CD4-positive, alpha-beta T cell treated with Interleukin-17A for 4 hours (primary cell): ENCODE data around the gene ZMYND19.
A peak's percentile ranks its signal among the peaks of the same experiment; 100 is the strongest.
"Not testable (repeated sequence)": the region's sequence is repeated elsewhere in the genome, so short reads cannot be mapped to it uniquely, and the experiment has no call there.

ENCODE experiments used
- DNase-seq: peaks from one replicate; pipeline ENCODE4 v3.0.0-alpha.2; 2020; ENCODE audit warnings: mixed read lengths

Gene ZMYND19

DNA sequence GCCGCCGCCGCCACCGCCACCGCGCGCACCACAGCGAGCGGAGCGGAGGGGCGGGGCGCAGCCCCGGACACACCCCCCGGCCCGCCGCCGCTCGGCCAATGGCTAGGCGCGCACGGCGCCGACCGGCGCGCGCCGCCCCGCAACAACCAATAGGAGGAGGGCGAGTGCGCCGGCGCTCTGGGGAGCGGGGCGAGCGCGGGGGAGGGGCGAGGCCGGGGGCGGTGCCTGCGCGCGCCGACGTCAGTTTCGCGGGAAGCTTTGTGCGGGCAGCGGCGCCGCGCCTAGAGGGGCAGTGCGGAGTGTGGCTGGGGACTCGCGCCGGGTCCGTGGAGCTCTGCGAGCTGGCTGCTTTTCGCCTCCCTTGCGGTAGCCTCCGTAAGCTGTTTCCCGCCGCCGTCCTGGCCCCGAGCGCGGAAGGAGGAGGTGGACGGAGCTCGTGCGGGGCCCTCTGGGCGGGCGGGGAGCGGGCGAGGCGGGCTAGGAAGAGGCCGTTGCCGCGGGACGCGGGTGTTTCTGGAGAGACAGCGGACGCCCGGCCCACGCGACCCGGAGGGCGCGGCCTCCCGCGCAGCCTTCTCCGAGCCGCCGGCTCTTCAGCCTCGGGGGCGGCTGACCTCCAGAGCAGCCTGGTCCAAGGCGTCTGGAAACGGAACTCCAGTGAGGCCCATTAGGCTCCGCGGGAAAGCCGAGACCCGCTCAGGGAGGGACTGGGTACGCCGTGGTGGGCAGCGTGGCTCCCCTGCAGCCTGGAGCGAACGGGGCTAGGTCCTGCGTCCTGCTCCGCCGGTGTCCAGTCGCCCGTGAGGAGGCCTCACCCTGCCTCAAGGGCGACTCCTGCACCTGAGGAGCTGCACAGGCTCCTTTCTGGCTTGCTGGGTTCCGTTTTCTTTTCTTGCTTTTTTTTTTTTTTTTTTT is at the start of gene ZMYND19:
TSS of gene ZMYND19 (minus strand) at position 44 of the 915 bp plus-strand sequence. CDS start 249 bp downstream, outside the sequence.
- DNase-seq: peak; percentile 93

- DNase-seq: no peak
These were observed 49.2 kb upstream of the ZMYND19 start for GRCh38 chr9:137639303-137640051.

- no peak for DNase-seq
These were observed 48.4 kb upstream of the ZMYND19 start for GRCh38 chr9:137638680-137639079.

GRCh38 chr9:137634016-137634415 is 43.7 kb upstream of the ZMYND19 start:
- no peak for DNase-seq

GRCh38 chr9:137632230-137633161 is 42.2 kb upstream of the ZMYND19 start:
- no peak for DNase-seq

DNA sequence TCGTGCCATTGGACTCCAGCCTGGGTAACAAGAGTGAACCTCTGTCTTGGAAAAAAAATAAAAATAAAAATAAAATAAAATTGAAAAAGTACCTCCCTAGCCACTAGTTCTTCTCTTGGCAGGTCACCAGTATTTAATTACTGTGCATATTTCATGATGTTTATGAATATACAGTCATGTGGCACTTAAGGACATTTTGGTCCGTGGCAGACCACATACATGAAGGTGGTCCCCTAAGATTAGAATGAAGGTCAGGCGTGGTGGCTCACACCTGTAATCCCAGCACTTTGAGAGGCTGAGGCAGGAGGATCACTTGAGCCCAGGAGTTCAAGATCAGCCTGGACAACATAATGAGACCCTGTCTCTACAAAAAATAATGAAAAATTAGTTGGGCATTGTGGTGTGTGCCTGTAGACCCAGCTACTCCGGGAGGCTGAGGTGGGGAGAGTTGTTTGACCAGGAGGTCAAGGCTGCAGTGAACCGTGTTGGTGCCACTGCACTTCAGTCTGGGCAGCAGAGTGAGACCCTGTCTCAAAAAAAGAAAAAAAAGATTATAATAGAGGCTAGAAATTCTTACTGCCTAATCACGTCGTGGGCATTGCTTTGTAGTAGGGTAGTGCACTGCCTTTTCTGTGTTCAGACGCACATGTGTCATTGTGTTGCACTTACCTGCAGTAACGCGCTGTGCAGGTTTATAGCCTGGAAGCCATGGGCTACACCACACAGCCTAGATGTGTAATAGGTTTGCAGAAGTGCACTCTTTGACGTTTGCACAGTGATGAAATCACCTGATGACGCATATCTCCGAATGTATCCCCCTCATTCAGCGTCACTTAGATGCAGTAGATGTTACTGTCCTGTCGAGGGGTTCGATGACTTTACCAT is 41.3 kb upstream of the ZMYND19 start:
- DNase-seq: no peak

DNA sequence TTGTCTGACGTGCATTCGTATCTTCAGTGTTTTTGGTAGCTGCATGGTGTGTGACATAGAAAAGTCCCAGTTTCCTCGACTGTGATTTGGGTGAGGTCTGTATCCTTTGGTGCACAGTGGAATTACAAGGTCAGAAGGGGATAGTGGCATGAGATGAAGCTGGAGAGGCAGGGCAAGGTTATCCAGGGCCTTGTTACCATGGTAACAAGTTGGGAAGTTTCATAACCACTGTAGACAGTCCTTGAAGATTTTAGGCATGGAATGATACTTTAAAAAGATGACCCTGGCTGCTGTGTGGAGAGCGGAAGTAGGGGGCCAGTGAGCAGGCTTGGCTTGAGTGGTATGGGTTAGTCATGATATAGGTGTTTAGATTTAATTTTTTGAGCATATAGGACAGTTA is 40.4 kb upstream of the ZMYND19 start:
- no peak for DNase-seq

- no peak for DNase-seq
These were observed 39.8 kb upstream of the ZMYND19 start for GRCh38 chr9:137630126-137630525.

DNA sequence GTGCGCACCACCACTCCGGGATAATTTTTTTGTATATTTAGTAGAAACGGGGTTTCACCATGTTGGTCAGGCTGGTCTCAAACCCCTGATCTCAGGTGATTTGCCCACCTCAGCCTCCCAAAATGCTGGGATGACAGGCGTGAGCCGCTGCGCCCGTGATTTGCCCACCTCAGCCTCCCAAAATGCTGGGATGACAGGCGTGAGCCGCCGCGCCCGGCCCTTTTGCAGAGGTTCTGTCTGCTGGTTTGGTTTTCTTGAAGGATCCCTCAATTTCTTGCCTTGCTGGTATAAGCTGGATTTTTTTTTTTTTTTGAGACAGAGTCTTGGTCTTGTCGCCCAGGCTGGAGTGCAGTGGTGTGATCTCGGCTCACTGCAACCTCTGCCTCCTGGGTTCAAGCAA is 37.1 kb upstream of the ZMYND19 start:
- not testable (repeated sequence) for DNase-seq

DNA sequence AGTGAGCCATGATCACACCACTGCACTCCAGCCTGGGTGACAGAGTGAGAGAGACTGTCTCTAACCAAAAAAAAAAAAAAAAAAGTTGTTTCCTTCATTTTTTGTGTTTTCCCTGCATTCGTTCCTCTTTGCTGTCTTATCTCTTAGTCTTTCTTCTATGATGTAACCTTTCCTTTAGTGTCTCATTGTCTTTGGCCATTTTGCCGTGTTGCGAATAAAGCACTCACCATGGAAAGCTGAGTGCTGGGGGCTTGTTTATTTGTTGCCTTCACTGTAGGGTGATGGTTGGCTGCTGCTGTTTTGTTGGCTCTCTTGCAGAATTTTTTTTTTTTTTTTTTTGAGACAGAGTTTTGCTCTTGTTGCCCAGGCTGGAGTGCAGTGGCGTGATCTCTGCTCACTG is 36.2 kb upstream of the ZMYND19 start:
- no peak for DNase-seq

GRCh38 chr9:137622211-137622610 is 31.9 kb upstream of the ZMYND19 start:
- DNase-seq: not testable (repeated sequence)

GRCh38 chr9:137621131-137621757 is 30.9 kb upstream of the ZMYND19 start:
- DNase-seq: no peak

DNA sequence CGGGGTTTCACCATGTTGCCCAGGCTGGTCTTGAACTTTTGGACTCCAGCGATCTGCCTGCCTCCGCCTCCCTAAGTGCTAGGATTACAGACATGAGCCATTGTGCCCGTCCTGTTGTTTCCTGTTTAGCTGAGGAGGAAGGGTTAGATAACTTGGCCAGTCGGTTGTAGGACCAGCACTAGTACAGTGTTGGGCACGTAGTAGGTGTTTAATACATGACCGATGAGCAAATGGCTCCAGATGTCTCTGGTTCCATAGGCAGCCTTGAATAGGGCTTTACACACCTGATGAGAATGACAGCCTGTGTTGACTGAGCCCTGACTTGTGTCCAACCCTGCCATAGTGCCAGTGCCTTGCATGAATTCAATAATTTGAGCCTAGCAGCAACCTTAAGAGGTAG is 30.3 kb upstream of the ZMYND19 start:
- no peak for DNase-seq

- no peak for DNase-seq
These were observed 29.7 kb upstream of the ZMYND19 start for GRCh38 chr9:137620048-137620405.

GRCh38 chr9:137619240-137620047 is 29.1 kb upstream of the ZMYND19 start:
- DNase-seq: peak; percentile 47

GRCh38 chr9:137618105-137619067 is 28.1 kb upstream of the ZMYND19 start, which contains the start of gene EHMT1:
EHMT1 (plus strand) TSS chr9:137619005; CDS start chr9:137619029, 24 bp downstream.
- peak; percentile 91 for DNase-seq

GRCh38 chr9:137615387-137615871 is 25.1 kb upstream of the ZMYND19 start:
- no peak for DNase-seq

GRCh38 chr9:137614631-137615386 is 24.5 kb upstream of the ZMYND19 start:
- DNase-seq: no peak
